Mesodermal cell (in vitro differentiated cells): Measurements from ENCODE around the gene B9D1.

ENCODE experiments used
- H3K27ac ChIP-seq: 2 replicates; pipeline ENCODE4 v1.7.0; 2013; ENCODE audit warnings: mild to moderate bottlenecking, low read depth, low read length, moderate library complexity; ENCODE audit not compliant: severe bottlenecking
- H3K36me3 ChIP-seq: 2 replicates; pipeline ENCODE4 v1.7.1; 2013; ENCODE audit warnings: mild to moderate bottlenecking, low read length, moderate library complexity; ENCODE audit not compliant: control insufficient read depth, insufficient read depth
- H3K4me1 ChIP-seq: one replicate; pipeline ENCODE4 v1.7.1; 2013; ENCODE audit warnings: mild to moderate bottlenecking, low read length; ENCODE audit not compliant: insufficient read depth, control insufficient read depth, poor library complexity, severe bottlenecking
- H3K4me3 ChIP-seq: 2 replicates; pipeline ENCODE4 v1.7.0; 2013; ENCODE audit warnings: low read length, control low read depth, mild to moderate bottlenecking; ENCODE audit not compliant: insufficient read depth, poor library complexity, severe bottlenecking; ENCODE audit errors: extremely low read depth
- H3K9me3 ChIP-seq: 2 replicates; pipeline ENCODE4 v1.7.1; 2013; ENCODE audit warnings: mild to moderate bottlenecking, low read length, moderate library complexity; ENCODE audit not compliant: control insufficient read depth
- WGBS, 2 experiments: methylation state at CpG; one replicate each; pipeline ENCODE4 v1.1.5; 2013; ENCODE audit warnings: missing lambda C conversion rate in 2 of 2; ENCODE audit not compliant: insufficient coverage in 2 of 2; 5-methylcytosine and 5-hydroxymethylcytosine counted together

B9D1 gene

DNA sequence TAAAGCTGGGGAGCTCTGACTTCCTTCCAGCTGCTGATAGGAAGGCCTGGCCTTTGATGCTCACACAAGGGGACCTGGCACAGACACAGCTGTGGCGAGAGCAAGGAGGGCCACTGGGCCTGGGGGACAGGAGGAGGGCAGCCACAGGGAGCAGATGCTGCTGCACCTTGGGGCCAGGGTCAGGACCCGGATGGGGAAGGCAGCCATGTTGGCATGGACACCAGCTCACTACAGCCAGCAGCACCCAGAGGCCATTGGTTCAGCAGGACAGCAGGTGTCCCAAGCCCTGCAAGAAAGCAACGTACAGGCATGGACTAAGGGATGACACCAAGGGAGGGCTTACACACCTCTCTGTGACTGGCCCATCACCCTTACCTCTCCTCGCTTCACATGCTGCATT, 40.5 kb upstream of the B9D1 start:
- no peaks in the 10 kb centered on the region for H3K36me3 ChIP-seq
- H3K9me3 ChIP-seq = no peaks in the 10 kb centered on the region
- H3K27ac ChIP-seq = no peak overlapping the region
- H3K4me3 ChIP-seq = no peak overlapping the region
- 95% methylated on average over 3 to 4 of the region's 4 CpGs for WGBS, 2 experiments
- H3K4me1 ChIP-seq = no peaks in the 10 kb centered on the region

DNA sequence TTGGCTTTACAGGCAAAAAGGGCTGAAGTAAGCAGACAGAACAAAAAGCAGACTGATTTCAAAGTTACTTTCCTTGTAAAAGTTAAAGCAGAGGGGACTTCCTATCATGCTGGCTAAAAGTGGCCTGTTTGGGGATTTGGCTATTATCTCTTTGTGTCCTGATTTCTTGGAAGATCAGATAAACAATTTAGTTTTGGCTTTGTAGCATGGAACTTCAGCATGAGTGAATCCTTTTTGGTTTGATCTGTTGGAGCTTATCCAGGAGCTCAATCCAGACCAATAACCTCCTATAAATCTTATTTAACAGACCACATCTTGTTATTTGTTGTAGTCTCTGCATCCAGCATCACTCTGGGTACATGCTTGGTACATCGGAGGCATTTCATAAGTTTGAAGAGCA, 39.6 kb upstream of the B9D1 start:
- H3K9me3 ChIP-seq = no peaks in the 10 kb centered on the region
- WGBS, 2 experiments = 100% methylated on average over 1 of the region's 1 CpG; no CpG with 5 or more reads in 1 of the 2 experiments
- no peak overlapping the region for H3K4me3 ChIP-seq
- no peaks in the 10 kb centered on the region for H3K4me1 ChIP-seq
- H3K36me3 ChIP-seq = no peaks in the 10 kb centered on the region
- no peak overlapping the region for H3K27ac ChIP-seq

DNA sequence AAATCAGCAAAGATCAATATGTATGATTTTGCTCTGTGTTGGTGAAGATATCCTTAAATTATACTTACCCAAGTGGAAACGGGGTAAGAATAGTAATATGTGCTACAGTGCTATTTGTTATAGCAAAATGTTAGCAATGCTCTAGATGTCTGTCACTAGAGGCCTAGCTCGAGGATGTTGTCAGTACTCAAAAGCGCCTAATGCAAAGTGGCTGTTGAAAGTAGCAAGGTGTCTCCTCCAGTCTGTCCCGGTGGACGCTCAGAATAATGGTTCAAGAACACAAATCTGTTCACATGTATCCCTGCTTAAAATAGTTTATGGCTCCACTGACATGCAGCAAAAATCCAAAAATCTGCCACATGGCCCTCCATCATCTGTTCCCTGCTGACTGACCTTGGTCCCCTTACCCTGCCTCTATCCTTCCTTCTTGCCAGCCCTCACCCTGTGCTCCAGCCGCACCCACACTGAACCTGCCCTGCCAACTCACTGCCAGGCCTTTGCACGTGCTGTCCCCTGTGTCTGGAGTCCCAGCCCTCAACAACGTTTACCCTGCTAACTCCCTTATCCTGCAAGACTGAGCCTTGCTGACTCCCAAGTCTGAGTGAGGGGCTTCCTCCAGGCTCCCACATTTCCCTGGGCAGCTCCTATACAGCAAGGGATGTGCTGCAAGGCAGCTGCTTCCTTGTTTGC, 38.9 kb upstream of the B9D1 start:
- H3K4me1 ChIP-seq = no peaks in the 10 kb centered on the region
- H3K9me3 ChIP-seq = no peaks in the 10 kb centered on the region
- H3K27ac ChIP-seq = no peak overlapping the region
- H3K36me3 ChIP-seq = no peaks in the 10 kb centered on the region
- WGBS, 2 experiments = 83 to 97% methylated on average over 6 to 7 of the region's 8 CpGs
- no peak overlapping the region for H3K4me3 ChIP-seq

DNA sequence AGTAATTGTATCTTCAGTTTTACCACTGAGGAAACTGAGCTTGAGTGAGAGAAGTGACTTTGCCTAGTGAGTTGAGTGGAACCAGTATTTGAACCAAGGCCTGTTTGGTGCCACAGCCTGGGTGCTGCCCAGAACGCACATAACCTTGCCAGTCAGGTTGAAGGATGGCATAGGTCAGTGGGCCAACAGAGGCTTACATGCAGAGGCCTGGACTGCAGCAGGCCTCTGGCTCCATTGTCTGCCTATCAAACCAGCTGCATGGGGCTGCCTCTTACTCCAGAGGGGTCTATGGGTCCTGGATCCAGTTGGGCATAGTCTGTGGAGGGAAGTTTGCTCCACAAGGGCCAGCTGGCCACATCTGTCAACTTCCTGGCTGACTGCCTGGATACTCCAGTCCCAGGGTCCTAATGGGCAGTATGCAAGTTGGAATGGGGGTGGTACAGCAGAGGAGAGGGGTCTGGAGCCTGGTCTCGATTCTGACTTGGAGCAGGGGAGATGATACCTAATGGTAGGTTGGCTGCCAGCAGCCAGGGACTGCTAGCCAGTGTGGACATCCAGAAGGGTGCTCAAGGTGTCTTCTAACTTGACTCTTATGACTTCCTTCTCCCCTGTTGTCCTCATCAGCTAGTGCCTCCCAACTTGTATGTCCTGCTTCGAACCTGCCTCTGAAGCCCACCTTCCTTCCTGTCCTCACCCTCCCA, 37.4 kb upstream of the B9D1 start:
- H3K4me1 ChIP-seq = no peaks in the 10 kb centered on the region
- 89 to 93% methylated on average over 3 of the region's 3 CpGs for WGBS, 2 experiments
- H3K4me3 ChIP-seq = no peak overlapping the region
- no peaks in the 10 kb centered on the region for H3K9me3 ChIP-seq
- H3K36me3 ChIP-seq = no peaks in the 10 kb centered on the region
- H3K27ac ChIP-seq = no peak overlapping the region

DNA sequence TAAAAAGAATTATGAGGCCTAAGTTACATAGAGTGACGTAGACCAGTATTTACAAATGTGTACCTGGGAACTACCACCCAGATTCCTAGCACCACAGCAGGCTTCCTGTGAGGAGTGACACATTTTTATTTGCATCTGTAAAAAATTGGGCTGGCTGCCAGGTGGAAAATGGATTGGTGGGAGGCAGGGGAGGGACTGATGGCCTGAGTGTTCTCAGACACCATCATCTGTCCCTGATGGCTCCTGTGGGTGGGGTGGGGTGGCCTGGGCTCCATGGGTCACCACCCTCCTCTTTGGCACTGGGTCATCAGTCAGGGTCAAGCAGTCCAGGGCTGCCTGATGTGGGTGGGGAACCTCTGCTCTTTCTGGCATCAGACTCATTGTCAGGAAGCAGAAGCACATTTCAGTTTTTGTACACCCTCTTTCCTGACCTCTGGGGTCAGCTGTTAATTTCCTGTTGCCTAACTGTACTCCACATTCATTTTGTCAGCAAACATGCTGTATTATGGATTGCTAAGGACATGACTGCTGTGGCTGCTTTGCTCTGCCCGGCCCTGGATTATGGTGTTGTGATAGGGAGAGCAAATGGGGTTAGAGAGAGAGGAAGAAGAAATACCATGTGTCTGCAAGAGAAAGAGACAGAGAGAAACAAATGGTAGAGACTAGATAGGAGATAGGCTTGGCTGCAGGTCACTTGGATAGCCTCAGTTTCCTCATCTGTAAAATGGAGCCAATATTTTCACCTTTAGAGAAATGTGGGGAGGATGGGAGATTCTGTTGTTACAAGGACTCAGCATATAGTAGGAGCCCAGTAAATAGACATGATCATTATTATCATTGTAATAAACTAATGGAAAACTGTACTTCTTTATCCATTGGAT, 36.0 kb upstream of the B9D1 start:
- Histone ChIP-seq H3K36me3 (no peaks in the 10 kb centered on the region), H3K4me1 (no peaks in the 10 kb centered on the region), H3K27ac (no peak overlapping the region), H3K4me3 (no peak overlapping the region), H3K9me3 (no peaks in the 10 kb centered on the region)
- WGBS, 2 experiments = 86 to 100% methylated on average over 1 of the region's 2 CpGs

DNA sequence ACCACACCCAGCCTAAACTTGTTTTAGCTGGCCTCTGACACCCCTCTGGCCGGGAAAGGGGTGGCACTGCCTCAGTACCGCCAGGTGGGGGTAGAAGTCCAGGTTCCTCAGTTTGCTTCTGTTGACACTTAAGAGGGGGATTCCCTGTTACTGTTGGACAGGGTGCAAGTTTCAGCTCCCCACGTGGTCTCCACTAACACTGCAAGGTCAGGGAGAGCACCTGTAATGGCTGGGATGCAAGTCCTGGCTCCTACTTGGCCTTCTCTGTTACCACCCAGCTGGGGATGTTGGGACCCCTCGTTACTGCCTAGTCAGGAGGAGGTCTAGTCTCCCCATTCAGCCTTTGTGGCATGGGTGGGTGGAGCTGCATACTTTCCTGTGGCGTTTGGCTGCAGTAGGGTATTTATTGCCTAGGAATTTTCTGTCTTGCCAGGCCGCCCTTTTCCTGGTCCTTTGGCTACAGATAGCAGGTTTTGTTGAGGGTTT, 35.1 kb upstream of the B9D1 start:
- WGBS, 2 experiments = 56 to 68% methylated on average over 3 of the region's 6 CpGs
- H3K9me3 ChIP-seq = no peaks in the 10 kb centered on the region
- H3K4me3 ChIP-seq = no peak overlapping the region
- H3K36me3 ChIP-seq = no peaks in the 10 kb centered on the region
- no peak overlapping the region for H3K27ac ChIP-seq
- no peaks in the 10 kb centered on the region for H3K4me1 ChIP-seq

DNA sequence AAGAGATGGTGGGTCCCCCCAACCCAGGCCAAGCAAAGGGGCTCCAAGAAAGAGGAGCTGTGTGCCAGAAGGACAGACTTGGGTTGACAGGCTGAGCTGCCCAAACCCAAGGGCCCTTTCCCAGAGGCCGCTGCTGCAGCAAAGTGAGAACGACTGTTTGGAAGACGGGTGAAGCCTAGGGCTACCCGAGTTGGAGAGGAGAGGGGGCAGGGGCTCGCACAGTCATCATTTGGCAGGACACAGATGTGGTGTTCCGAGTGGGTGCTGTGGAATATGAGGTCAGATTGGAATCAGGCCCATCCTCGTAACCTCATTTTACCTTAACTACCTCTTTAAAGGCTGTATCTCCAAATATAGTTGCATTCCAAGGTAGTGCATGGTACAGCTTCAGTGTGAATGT, 29.8 kb upstream of the B9D1 start:
- H3K9me3 ChIP-seq = no peaks in the 10 kb centered on the region
- H3K4me1 ChIP-seq = peaks cover 10% of the 10 kb centered on the region
- H3K4me3 ChIP-seq = no peak overlapping the region
- no peak overlapping the region for H3K27ac ChIP-seq
- no peaks in the 10 kb centered on the region for H3K36me3 ChIP-seq
- WGBS, 2 experiments = 79 to 100% methylated on average over 2 to 4 of the region's 7 CpGs

DNA sequence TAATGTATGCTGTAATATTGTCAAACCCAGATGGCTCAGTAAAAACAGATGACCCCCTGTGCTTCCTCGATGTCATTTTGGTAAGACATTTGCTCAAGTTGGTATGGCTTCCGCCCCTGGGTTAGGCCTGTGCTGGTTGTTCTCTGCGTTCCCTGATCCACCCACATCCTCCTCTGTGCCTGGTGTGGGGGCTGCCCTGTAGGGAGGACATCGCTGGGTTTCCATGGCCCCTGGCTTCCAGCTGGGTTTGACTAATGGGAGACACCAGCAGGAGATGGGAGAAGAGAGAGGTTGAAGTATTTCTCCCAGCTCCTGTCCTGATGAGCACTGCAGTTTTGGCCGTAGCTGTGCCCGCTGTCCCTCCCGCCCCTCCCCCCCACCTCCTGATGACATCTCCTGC, 28.9 kb upstream of the B9D1 start:
- Histone ChIP-seq H3K36me3 (no peaks in the 10 kb centered on the region), H3K27ac (no peak overlapping the region)
- 80 to 81% methylated on average over 1 to 5 of the region's 7 CpGs for WGBS, 2 experiments

DNA sequence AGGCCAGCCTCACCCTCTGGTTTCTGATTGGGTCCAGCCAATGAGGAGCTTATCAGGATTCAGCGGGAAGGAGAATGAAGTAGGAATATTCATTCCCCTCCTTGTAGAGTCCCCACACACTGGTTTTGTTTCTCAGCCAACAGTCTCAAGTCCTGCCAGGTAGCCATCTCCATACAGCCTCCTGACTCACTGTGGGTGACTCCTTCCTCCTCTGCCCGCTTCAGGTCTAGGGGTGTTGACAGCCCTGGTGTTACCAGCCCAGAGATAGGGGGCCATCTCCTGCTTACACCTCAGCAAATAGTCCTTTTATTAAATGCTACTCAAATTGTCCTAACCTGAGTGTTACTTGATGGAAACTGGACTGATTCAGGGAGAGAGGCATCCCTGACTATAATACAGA, 28.4 kb upstream of the B9D1 start:
- WGBS, 2 experiments = 100% methylated on average over 2 of the region's 2 CpGs; no CpG with 5 or more reads in 1 of the 2 experiments
- no peak overlapping the region for H3K27ac ChIP-seq
- peaks cover 20% of the 10 kb centered on the region for H3K4me1 ChIP-seq
- H3K36me3 ChIP-seq = peaks cover 2% of the 10 kb centered on the region
- H3K4me3 ChIP-seq = no peak overlapping the region
- H3K9me3 ChIP-seq = no peaks in the 10 kb centered on the region

More for the DNA sequence above, 28.9 kb upstream of the B9D1 start:
- H3K4me1 ChIP-seq = peaks cover 19% of the 10 kb centered on the region
- no peak overlapping the region for H3K4me3 ChIP-seq
- H3K9me3 ChIP-seq = no peaks in the 10 kb centered on the region

DNA sequence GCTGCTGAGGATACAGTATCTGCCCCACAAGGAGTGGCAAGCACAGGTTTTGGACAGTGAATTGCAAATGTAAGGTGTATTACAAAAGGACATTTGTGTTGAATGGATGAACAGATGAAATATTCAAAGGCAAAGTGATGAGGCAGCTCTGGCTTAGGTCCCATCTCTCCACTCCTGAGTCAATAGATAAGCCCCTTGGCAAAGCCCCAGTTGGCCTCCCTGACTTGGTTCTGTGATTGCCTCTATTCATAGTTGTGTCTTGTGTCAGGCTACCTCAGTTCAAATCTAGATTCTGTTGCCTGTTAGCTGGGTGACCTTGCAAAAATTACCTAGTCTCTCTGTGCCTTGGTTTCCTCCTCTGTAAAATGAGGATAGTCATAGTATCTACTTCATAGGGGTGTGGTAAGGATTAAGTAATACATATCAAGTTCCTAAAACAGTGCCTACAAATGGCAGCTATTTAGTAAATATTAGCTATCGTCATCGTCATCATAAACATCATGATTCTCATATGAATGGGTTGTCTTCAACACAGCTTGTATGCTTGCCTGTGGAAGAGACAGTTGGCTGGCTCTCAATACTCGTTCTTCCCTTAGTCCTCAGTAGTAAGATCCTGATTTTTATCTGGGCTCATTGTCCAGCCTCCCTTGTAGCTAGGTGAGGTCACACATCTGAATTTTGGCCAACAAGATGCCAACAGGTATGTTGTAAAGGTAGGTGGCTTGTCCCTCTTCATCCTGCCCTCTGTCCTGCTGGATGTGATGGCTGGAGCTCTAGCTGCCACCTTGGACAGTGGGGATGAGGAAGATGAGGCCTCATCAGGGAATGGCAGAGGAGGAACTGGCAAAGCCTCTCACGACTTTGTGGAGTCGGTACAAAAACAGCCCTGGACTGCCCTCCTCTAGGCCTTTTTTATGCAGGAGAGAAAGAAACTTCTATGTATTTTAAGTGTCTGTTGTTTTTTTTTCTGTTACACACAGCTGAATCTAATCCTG, 26.6 kb upstream of the B9D1 start:
- WGBS, 2 experiments = 96 to 100% methylated on average over 3 of the region's 5 CpGs
- Histone ChIP-seq H3K9me3 (no peaks in the 10 kb centered on the region), H3K27ac (no peak overlapping the region), H3K4me1 (peaks cover 20% of the 10 kb centered on the region), H3K4me3 (no peak overlapping the region), H3K36me3 (peaks cover 19% of the 10 kb centered on the region)
